ENCODE data around the gene SLC6A12. TPM values are rescaled to one million over a fixed set of nuclear protein-coding genes. Genes with fewer than 3 reads are reported as not detected.

The SLC6A12 gene
- total and polyA plus RNA-seq, 11 donors, result 0.11 to 3.8 (median 0.86) TPM; not detected in 1

DNA sequence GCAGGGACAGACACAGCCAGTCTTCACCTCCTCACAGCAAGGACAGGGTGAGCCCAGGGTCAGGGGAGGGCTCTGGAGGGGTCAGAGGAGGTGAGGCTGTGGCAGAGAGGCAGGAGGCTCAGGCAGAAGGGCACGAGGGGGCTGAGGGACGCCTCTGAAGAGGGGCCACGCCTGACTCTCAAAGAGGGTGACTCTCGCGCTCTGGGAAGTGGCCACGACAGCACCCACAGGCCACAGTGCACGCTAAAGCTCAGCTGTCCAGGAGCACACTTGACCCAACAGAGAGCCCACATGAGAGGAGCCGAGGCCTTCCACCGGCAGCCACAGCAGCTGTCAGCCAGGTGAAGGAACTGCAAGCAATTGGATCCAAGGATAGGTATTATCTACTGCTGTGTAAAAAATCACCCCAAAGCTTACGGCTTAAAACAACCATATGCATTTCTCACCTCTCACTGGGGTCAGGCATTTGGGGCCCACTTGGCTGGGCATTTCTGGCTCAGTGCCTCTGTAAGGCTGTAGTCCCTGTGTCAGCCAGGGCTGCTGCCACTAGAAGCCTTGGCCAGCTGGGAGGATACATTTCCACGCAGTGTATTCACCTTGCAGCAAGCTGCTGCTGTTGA, 27.8 kb downstream of the SLC6A12 start:
- peaks cover 0 to 26% (median 16%) of the 10 kb centered on the region in 12 donors for H3K4me1 ChIP-seq
- DNase-seq (peak in 1 of 5 donors; percentile 55), ATAC-seq (no peak)
- no peak overlapping the region for H3K4me3 ChIP-seq
- intact Hi-C loops (cut with DNase I), result no loop called here
- H3K36me3 ChIP-seq, result no peaks in the 10 kb centered on the region
- TF ChIP-seq, protein P1, sequence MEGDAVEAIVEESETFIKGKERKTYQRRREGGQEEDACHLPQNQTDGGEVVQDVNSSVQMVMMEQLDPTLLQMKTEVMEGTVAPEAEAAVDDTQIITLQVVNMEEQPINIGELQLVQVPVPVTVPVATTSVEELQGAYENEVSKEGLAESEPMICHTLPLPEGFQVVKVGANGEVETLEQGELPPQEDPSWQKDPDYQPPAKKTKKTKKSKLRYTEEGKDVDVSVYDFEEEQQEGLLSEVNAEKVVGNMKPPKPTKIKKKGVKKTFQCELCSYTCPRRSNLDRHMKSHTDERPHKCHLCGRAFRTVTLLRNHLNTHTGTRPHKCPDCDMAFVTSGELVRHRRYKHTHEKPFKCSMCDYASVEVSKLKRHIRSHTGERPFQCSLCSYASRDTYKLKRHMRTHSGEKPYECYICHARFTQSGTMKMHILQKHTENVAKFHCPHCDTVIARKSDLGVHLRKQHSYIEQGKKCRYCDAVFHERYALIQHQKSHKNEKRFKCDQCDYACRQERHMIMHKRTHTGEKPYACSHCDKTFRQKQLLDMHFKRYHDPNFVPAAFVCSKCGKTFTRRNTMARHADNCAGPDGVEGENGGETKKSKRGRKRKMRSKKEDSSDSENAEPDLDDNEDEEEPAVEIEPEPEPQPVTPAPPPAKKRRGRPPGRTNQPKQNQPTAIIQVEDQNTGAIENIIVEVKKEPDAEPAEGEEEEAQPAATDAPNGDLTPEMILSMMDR (IDR thresholded peaks at IDR 0.05), result no peak
- no peak for TF ChIP-seq POLR2A (IDR thresholded peaks at IDR 0.05)
- no peaks in the 10 kb centered on the region for H3K9me3 ChIP-seq
- no peaks in the 10 kb centered on the region for H3K27me3 ChIP-seq
- 85 to 96% (median 92%) methylated on average over 11 of the region's 11 CpGs for WGBS, 4 donors
- no peak overlapping the region for H3K27ac ChIP-seq

DNA sequence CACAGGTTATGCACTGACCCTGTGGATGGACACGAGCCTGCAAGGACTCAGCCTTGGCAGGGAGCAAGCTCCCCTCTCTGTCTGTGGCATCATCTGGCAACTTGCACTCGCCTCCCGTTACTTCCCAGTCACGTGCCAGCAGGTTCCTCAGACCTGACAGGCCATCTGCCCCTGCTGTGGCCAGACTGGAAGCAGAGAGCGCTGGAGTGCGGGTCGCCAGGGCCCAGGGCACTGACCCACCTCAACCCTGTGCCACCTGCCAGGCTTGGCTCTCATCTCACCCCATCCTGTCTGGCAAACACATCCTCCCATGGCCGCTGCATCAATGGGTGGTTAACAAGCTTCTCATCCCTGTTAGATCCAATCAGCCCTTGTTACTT, 28.4 kb downstream of the SLC6A12 start:
- no peak for TF ChIP-seq POLR2A (IDR thresholded peaks at IDR 0.05)
- TF ChIP-seq, protein P1 (IDR thresholded peaks at IDR 0.05), result no peak
- no peaks in the 10 kb centered on the region for H3K36me3 ChIP-seq
- H3K4me3 ChIP-seq, result no peak overlapping the region
- no peaks in the 10 kb centered on the region for H3K9me3 ChIP-seq
- H3K4me1 ChIP-seq, result peaks cover 0 to 32% (median 22%) of the 10 kb centered on the region in 12 donors
- no peaks in the 10 kb centered on the region for H3K27me3 ChIP-seq
- ATAC-seq (no peak), DNase-seq (peak in 1 of 5 donors; percentile 49)
- no peak overlapping the region for H3K27ac ChIP-seq
- intact Hi-C loops (cut with DNase I), result no loop called here
- 60 to 85% (median 81%) methylated on average over 1 to 8 of the region's 8 CpGs for WGBS, 4 donors

DNA sequence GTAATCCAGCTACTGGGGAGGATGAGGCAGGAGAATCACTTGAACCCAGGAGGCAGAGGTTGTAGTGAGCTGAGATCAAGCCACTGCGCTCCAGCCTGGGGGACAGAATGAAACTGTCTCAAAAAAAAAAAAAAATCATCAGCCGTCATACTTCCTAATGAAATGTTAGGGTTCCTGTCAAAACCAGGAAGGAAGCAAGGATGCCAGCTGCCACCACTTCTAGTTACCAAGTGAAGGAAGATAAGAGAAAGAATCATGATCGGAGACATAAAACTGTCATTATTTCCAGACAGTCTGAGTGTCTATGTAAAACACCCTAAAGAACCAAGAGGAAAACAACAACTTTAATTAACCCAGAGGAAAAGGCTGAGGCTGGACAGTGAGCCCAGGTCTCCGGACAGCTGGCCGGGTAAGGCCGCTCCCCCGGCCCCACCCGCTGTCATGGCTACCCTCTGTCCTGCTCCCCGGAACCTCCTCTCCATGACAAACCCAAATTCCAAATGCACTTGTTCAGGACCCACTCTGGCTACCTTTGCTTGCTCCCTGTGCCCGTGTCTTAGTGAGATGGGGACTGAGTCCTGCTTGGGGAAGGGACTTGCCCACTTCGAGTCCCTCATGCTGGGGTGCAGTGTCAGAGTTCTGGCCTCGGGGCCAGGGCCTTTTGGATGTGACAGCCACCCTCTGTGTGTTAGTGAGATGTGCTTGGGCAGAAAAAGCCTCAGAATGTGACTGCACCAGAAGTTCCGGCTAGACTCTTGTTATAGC, 29.0 kb downstream of the SLC6A12 start:
- WGBS, 4 donors, result 64 to 80% (median 68%) methylated on average over 12 to 13 of the region's 13 CpGs
- intact Hi-C loops (cut with DNase I), result no loop called here
- TF ChIP-seq, protein P1 (IDR thresholded peaks at IDR 0.05), result no peak
- ATAC-seq, result no peak
- Histone ChIP-seq H3K36me3 (no peaks in the 10 kb centered on the region), H3K4me3 (no peak overlapping the region), H3K9me3 (no peaks in the 10 kb centered on the region), H3K4me1 (peaks cover 0 to 38% (median 28%) of the 10 kb centered on the region in 12 donors), H3K27me3 (no peaks in the 10 kb centered on the region), H3K27ac (no peak overlapping the region)
- DNase-seq, result peak in 1 of 5 donors; percentile 39

DNA sequence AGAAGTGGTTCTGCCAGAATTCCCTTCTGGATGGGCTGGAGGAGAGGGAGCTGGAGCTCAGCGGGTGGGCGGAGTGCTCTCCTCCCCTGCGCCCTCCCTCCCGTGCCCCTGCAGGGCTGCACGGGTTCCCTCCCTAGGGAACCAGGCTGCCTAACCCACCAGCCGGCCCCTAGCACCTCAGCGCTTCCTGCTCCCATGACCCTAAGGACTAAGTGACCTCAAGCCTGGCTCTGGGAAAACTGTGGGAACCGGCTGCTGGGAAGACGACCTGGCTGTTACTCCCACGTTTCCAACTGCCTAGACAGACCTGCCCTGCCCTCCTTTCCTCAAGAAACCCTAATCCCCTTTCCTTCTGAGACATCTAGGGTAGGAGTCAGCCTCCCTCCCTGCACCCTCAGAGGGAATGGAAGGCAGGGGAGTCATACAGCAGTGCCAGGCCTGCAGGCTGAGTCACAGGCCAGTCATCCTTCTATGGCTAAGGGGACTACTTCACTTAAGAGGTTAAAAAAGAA, 31.5 kb downstream of the SLC6A12 start:
- TF ChIP-seq, protein P1 (IDR thresholded peaks at IDR 0.05), result no peak
- TF ChIP-seq POLR2A (IDR thresholded peaks at IDR 0.05), result no peak
- Histone ChIP-seq H3K4me3 (peak overlapping the region in 8 of 12 donors; percentile 20 to 45 (median 32)), H3K27ac (peak overlapping the region in 11 of 12 donors; percentile 12 to 86 (median 79)), H3K36me3 (no peaks in the 10 kb centered on the region), H3K4me1 (peaks cover 8 to 58% (median 42%) of the 10 kb centered on the region in 12 donors), H3K9me3 (no peaks in the 10 kb centered on the region), H3K27me3 (no peaks in the 10 kb centered on the region)
- intact Hi-C loops (cut with DNase I), result no loop called here
- 47 to 56% (median 51%) methylated on average over 8 to 10 of the region's 10 CpGs for WGBS, 4 donors
- peak in 3 of 4 donors; percentile 4 to 21 (median 17) for ATAC-seq
- peak in 4 of 5 donors; percentile 50 to 64 (median 55) for DNase-seq

All from heart left ventricle (tissue), 16 donors.